PC-3 (cell line): ENCODE data around the gene GRID2IP.
"Not testable (repeated sequence)": the region's sequence is repeated elsewhere in the genome, so short reads cannot be mapped to it uniquely, and the experiment has no call there.

Experiments used
- CTCF ChIP-seq: fragments of 300-600 bp; sonication (generic); conservative IDR thresholded peaks from 2 replicates; pipeline ENCODE4 v1.5.1; 2017; ENCODE audit warnings: antibody characterized with exemption, low read depth, mild to moderate bottlenecking, low read length
- EZH2 ChIP-seq: fragments of 300-600 bp; sonication (generic); IDR thresholded peaks from one replicate; pipeline ENCODE4 v1.6.1; 2017; ENCODE audit warnings: antibody characterized with exemption, mild to moderate bottlenecking, low read length; ENCODE audit not compliant: unreplicated experiment

- TF ChIP-seq EZH2, CTCF: not testable (repeated sequence)
Observed at GRCh38 chr7:6449884-6450283, 101.4 kb downstream of the GRID2IP start.
